Right lobe of liver (tissue), 4 donors: Measurements from ENCODE around the gene CEP95.

Source experiments
- CTCF ChIP-seq, 4 donors: fragments of 200-600 bp in 3 of 4; fragments of 450-650 bp in 1 of 4; IDR thresholded peaks; one replicate each; pipeline versions ENCODE4 v1.5.1 to v1.8.0; 2016 to 2022; ENCODE audit warnings: antibody characterized with exemption in 4 of 4, mild to moderate bottlenecking in 2 of 4
- POLR2A ChIP-seq: fragments of 450-650 bp; IDR thresholded peaks from one replicate; pipeline ENCODE4 v1.6.1; 2017; ENCODE audit warnings: antibody characterized with exemption, mild to moderate bottlenecking
- donor health status: DM: no; HTN: no; CAD: no.
- donor health status: DM: no; HTN: no; CAD: no.
- donor health status: DM: no; HTN: yes; CAD: no.

DNA sequence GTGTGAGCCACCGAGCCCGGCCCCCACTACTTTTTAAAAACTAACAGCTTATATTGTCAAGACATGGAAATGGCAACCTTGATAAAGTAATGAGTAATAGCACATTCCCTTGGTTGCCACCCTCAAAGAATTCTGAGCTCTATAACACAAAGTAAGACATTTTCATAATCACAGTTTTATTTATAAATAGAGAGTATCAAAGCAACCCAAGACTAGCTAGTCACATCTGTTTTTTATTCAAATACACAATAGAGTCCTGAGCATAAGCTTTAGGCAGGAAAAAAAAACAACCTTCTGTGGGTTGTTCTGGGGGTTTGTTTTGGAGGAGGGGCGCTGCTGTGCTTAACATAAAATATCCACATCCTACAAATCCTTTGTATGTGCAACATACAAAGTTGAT is 68.7 kb downstream of the CEP95 start:
- no peak for TF ChIP-seq CTCF (IDR thresholded peaks at IDR 0.05)
- no peak for TF ChIP-seq POLR2A
